ENCODE measurements around the gene MARCHF10.

Gene MARCHF10

GRCh38 chr17:62674841-62675240, 133.3 kb downstream of the MARCHF10 start:
- no peak overlapping the region for H3K4me3 ChIP-seq (ENCODE audit: control insufficient read depth, low read depth, low read length)
- no peak for DNase-seq (ENCODE audit: low read depth)
- TF ChIP-seq CTCF (conservative IDR thresholded peaks at IDR 0.05; ENCODE audit: control insufficient read depth, insufficient read depth, low read depth, low read length): no peak

GRCh38 chr17:62674363-62674739, 133.8 kb downstream of the MARCHF10 start:
- H3K4me3 ChIP-seq (ENCODE audit: control insufficient read depth, low read depth, low read length): no peak overlapping the region
- no peak for TF ChIP-seq CTCF (conservative IDR thresholded peaks at IDR 0.05; ENCODE audit: control insufficient read depth, insufficient read depth, low read depth, low read length)
- no peak for DNase-seq (ENCODE audit: low read depth)

- H3K4me3 ChIP-seq (ENCODE audit: control insufficient read depth, low read depth, low read length): no peak overlapping the region
- DNase-seq (ENCODE audit: low read depth): no peak
- TF ChIP-seq CTCF (conservative IDR thresholded peaks at IDR 0.05; ENCODE audit: control insufficient read depth, insufficient read depth, low read depth, low read length): no peak
Measured at GRCh38 chr17:62673614-62674362, 134.3 kb downstream of the MARCHF10 start.

GRCh38 chr17:62672957-62673356, 135.2 kb downstream of the MARCHF10 start:
- TF ChIP-seq CTCF (conservative IDR thresholded peaks at IDR 0.05; ENCODE audit: control insufficient read depth, insufficient read depth, low read depth, low read length): no peak
- DNase-seq (ENCODE audit: low read depth): no peak
- no peak overlapping the region for H3K4me3 ChIP-seq (ENCODE audit: control insufficient read depth, low read depth, low read length)

- no peak overlapping the region for H3K4me3 ChIP-seq (ENCODE audit: control insufficient read depth, low read depth, low read length)
- DNase-seq (ENCODE audit: low read depth): no peak
- TF ChIP-seq CTCF (conservative IDR thresholded peaks at IDR 0.05; ENCODE audit: control insufficient read depth, insufficient read depth, low read depth, low read length): no peak
Measured at GRCh38 chr17:62671553-62671952, 136.6 kb downstream of the MARCHF10 start.

- no peak for TF ChIP-seq CTCF (conservative IDR thresholded peaks at IDR 0.05; ENCODE audit: control insufficient read depth, insufficient read depth, low read depth, low read length)
- H3K4me3 ChIP-seq (ENCODE audit: control insufficient read depth, low read depth, low read length): no peak overlapping the region
- DNase-seq (ENCODE audit: low read depth): no peak
Measured at GRCh38 chr17:62670202-62670821, 137.8 kb downstream of the MARCHF10 start.

All from fibroblast of mammary gland (primary cell).